Stimulated activated CD8-positive, alpha-beta memory T cell treated with anti-CD3 and anti-CD28 coated beads, Interleukin-15, amount 100 ng/mL, for 48 hours (primary cell): Measurements from ENCODE around the gene LYZL6.
"Not testable (repeated sequence)": the region's sequence is repeated elsewhere in the genome, so short reads cannot be mapped to it uniquely, and the experiment has no call there.

Source experiments
- DNase-seq, 2 donors: peaks; one replicate each; pipeline ENCODE4 v3.0.0-alpha.2; 2020; ENCODE audit warnings: low read depth in 2 of 2

Gene LYZL6

DNA sequence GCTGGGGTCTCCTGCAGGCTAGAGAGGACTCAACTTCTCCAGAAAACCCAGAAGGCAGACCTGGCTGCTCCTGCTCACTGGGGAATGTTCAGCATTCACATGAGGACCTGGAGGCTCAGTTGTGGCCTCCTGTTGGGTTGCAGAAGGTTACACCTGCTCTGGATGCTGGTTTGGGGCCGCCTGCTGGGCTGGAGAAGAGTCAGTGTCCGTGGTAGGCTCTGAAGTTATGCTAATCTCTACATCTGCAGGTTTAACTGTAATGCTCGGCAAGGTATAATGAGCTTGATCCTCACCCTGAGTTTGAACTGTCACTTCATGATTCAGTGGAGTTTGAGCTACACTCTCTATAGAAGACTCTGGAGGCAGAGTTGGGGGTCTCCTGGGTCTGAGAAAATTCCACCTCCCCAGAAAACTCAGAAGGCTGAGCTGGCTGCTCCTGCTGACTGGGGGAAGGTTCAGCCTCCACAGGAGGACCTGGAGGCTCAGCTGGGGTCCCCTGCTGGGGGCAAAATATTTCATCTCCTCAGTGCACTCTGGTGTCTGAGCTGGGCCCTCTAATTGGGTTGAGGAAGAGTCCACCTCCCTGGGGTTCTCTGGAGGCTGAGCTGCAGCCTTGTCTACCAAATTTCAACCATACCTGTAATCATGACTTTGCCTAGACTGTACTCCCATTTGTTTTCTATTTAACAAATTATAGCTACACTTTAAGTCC is 36.4 kb downstream of the LYZL6 start:
- DNase-seq, result no peak

- DNase-seq, result no peak
Observed at GRCh38 chr17:35906191-35906925, 37.2 kb downstream of the LYZL6 start.

DNA sequence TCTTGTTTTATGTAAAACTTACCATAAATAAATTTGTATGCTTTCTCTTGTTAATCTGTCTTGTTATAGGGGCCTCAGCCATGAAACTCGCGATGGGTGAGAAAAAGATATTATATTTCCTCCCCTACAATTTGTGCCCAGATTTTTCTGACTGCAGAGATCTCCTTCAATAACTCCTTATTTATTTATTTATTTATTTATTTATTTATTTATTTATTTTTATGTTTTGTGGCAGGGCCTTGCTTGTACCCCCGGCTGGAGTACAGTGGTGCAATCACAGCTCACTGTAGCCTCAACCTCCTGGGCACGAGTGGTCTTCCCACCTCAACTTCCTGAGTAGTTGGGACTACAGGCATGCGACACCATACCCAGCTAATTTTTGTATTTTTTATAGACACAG is 40.1 kb downstream of the LYZL6 start:
- DNase-seq, result no peak

- no peak for DNase-seq
Observed at GRCh38 chr17:35901631-35902175, 41.8 kb downstream of the LYZL6 start.

DNA sequence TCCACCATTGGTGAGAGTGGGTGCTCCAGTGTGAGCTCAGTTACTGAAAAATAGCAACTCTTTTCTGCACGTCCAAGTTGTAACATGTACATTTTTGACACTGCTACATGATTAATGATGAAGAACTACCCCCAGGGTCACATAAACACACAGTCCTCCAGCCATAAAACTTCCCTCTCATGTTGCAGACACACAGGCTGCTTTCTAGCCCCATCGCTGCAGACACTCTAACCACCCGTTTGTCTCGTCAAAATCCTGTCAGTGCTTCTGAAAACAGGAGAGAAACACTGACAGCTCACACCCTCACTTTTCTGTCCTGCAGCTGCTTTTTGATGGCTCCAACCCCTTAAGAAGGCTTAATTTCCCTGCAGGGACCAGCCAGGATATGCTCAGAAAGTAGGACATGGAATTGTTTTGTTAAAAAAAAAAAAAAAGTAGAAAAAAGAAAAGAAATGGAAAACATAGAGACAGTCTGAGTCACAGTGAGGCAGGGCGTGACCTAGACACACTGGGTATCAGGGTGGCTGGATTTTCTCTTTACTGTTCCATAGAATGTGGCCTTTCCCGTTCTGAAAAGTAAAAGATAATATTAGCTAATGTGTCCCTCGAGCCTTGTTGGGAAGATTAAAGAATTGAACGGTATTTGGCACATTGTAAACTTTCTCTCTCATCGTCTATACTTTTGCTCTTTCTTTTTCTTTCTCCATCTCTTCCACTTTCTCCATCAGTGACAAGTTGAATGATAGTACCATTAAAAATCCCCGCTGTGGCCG is 42.6 kb downstream of the LYZL6 start:
- no peak for DNase-seq

DNA sequence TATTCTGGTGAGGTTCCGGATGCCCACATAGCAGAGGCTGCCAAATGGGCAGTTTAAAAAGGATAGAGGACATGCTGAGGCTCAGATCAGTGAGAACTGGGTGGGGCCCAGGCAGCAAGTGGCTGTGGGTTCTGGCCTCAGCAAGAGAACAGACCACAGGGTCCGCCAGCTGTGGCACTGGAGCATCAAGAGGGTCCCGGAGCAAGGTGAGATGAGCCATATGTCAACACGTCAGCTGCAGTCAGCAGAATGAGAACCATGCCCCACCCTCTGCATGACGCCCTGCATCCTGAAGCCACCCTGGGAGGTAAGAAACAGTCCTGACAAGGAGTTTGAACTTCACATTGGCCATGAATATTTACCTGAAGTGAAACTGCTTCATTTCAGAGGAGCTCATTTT is 43.2 kb downstream of the LYZL6 start:
- no peak for DNase-seq

- peak in 1 of 2 donors; percentile 67 for DNase-seq
Observed at GRCh38 chr17:35898283-35899070, 45.0 kb downstream of the LYZL6 start.

DNA sequence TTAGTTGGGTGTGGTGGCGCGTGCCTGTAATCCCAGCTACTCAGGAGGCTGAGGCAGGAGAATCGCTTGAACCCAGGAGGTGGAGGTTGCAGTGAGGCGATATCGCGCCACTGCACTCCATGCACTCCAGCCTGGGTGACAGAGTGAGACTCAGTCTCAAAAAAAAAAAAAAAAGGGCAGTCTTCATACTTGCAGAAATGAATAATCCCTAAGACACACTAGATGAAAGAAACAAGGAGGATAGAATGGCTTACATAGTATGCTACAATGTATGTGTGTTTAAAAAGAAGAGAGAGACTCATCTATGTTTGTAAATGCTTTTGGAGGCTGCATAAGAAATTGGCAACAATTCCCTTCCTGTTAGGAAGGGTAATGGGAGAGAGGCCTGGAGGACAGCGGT is 45.7 kb downstream of the LYZL6 start:
- not testable (repeated sequence) for DNase-seq

GRCh38 chr17:35895636-35896587 is 47.6 kb downstream of the LYZL6 start:
- peak in 1 of 2 donors; percentile 69 for DNase-seq

- DNase-seq, result no peak
Observed at GRCh38 chr17:35894206-35894605, 49.3 kb downstream of the LYZL6 start.

- DNase-seq, result no peak
Observed at GRCh38 chr17:35893751-35894150, 49.8 kb downstream of the LYZL6 start.

GRCh38 chr17:35892091-35893035 is 51.1 kb downstream of the LYZL6 start:
- peak in 1 of 2 donors; percentile 69 for DNase-seq

DNA sequence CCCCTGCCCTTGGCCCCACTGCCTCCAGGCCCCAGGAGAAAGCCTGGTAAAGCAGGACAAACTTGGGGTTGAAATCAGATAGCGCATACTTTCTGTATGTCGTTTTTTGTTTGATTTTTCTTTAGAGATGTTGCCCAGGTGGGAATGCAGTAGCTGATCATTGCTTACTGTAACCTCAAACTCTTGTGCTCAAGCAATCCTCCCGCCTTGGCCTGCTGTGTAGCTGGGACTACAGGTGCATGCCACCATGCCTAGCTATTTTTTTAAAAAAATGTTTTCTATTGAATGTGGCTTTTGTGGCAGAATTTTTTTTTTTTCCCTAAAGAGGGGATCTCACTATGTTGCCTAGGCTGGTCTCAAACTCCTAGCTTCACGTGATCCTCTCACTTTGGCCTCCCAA is 52.2 kb downstream of the LYZL6 start:
- no peak for DNase-seq

DNA sequence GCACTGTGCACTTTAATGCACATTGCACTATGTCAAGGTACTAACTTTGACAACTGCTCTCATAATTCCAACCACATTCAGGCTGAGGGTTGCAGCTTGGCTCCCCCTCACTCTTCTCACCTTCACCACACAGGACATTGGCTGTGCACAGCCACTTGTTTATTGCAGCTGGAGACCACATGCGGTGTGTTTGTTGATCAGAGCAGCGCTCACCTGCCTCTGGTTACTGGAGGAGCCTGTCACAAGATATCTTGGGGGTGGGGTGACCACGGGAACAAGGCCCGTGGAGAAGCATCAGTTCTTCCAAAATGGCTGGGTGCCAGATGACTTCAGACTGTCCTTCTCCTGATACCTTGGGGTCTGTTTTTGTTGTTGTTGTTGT is 52.7 kb downstream of the LYZL6 start:
- no peak for DNase-seq

DNA sequence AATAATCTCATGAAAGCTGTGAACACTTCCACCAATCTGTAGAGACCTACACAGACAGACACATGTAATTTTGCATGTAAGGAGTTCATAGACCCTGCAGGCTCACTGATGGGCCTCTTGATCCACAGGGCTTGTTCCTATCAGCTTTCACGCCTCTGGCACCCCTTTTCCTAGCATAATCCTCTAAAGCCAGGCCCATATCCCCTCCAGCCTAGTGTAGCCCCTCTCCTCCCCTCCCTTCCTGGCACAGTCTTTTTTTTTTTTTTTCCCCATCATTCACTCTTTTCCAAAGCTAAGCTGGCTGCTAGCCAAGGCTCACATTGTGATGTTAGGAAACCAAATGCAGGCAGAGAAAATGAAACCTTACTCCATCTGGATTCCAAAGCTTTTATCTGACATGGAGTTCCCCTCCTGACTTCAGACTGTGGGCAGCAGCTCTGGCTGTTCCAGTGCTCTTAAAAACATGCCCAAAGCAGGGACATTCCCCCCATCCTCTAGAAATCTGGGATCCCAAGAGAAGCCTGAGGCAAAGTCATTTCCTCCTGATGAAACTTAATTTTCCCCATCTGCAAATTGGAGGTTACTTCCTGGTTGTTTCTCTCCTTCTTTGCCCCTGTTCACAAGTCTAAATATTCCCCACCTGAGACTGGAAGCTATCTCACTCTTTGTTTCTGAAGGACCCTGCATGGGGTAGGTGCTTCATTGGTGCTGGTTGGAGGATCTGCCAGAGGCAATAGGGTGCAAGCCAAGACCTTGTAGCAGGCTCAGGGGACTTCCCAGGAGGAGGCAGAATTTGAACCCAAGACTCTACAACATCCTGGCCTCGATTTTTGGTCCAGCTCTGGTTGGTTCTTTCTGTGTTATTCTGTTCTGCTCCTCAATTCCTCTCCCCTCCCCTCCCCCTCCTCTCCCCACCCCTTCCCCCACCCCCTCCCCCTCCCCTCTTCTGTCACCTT is 53.4 kb downstream of the LYZL6 start:
- no peak for DNase-seq

DNA sequence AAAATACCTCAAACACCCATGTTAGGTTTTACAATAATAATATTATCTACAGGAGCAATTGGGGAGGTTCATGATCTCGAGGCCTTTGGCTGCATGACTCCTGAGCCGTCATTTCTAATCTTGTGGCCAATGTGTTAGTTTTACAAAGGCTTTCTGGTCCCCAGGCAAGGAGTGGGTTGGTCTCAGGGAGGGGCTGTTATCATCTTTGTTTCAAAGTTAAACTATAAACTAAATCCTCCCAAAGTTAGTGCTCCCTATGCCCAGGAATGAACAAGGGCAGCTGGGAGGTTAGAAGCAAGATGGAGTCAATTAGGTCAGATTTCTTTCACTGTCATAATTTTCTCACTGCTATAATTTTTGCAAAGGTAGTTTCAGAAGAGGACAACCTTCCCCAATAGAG is 54.3 kb downstream of the LYZL6 start:
- no peak for DNase-seq
